ENCODE measurements around the gene GRIK3. TPM values are rescaled to one million over a fixed set of nuclear protein-coding genes. Genes with fewer than 3 reads are reported as not detected.

GRIK3 gene
- total and polyA plus RNA-seq, 4 donors, result 0.03 to 0.08 (median 0.05) TPM; not detected in 1

DNA sequence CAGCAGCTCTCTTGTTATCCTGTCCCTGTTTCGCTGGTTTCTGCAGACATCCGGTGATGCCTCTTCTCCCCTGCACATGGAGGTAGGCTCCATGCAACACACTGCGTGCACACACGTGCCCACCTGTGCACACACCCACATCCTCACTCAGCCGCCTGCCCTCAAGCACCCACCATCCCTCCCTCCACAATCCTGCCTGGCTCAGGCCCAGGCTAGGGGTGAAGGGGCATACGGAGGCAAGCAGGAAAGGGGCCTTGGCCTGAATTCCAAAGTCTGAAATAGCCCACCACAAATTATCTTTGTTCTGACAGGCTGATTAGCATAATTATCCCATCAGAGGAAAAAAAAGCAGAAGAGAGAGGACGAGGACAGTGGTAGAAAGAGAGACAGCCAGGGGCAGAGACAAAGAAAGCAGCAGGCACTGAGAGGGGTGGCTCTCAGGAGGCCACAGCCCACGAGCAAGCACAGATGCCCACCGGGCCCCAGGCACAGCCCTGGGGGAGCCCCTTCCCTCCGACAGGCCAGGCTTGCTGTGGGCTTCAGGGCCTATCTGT, 73.2 kb downstream of the GRIK3 start (continued):
- TF ChIP-seq, protein P1, sequence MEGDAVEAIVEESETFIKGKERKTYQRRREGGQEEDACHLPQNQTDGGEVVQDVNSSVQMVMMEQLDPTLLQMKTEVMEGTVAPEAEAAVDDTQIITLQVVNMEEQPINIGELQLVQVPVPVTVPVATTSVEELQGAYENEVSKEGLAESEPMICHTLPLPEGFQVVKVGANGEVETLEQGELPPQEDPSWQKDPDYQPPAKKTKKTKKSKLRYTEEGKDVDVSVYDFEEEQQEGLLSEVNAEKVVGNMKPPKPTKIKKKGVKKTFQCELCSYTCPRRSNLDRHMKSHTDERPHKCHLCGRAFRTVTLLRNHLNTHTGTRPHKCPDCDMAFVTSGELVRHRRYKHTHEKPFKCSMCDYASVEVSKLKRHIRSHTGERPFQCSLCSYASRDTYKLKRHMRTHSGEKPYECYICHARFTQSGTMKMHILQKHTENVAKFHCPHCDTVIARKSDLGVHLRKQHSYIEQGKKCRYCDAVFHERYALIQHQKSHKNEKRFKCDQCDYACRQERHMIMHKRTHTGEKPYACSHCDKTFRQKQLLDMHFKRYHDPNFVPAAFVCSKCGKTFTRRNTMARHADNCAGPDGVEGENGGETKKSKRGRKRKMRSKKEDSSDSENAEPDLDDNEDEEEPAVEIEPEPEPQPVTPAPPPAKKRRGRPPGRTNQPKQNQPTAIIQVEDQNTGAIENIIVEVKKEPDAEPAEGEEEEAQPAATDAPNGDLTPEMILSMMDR (IDR thresholded peaks at IDR 0.05; ENCODE audit: low read depth, low read length, missing input control), result no peak
- TF ChIP-seq YY1 (IDR thresholded peaks at IDR 0.05) (no peak), HNF4G (IDR thresholded peaks at IDR 0.05) (no peak), RXRA (IDR thresholded peaks at IDR 0.05) (no peak), MAX (IDR thresholded peaks at IDR 0.05) (no peak), NR2F2 (IDR thresholded peaks at IDR 0.05) (no peak), GABPA (IDR thresholded peaks at IDR 0.05 in 1 of 2, conservative IDR thresholded peaks at IDR 0.05 in 1 of 2) (no peak), ATF3 (IDR thresholded peaks at IDR 0.05) (no peak), EGR1 (IDR thresholded peaks at IDR 0.05; ENCODE audit: low read depth in 2 of 2) (no peak), FOXA1 (IDR thresholded peaks at IDR 0.05) (no peak), TAF1 (conservative IDR thresholded peaks at IDR 0.05) (no peak), JUND (IDR thresholded peaks at IDR 0.05) (no peak)

DNA sequence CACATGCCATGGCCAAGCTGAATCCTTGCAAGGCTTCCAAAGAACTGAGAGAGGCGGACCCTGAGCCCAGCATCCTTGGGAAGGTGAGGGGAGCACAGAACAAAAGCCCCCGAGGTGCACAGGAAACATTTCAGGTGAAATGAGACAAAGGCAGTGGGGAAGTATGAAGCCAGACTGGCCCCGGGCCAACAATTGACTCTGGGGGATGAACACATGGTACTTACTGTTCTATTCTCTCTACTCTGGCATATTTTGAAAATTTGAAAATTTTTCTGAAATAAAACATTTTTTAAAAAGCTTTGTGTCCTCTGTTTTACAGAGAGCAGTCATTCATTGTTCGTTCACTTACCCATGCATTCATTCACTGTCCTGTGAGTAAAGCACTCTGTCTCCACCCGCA, 77.7 kb downstream of the GRIK3 start:
- Histone ChIP-seq H3K9ac (ENCODE audit: low read depth in 1 of 2, low read length in 2 of 2) (no peak overlapping the region), H3K27me3 (ENCODE audit: control insufficient read depth in 4 of 4, insufficient read depth in 4 of 4, low read length in 3 of 4) (peaks cover 0 to 6% (median 0%) of the 10 kb centered on the region in 4 donors), H3K4me3 (ENCODE audit: low read depth in 1 of 3, low read length in 3 of 3) (no peak overlapping the region), H3K4me1 (ENCODE audit: control insufficient read depth in 4 of 4, insufficient read depth in 4 of 4, low read length in 3 of 4) (no peaks in the 10 kb centered on the region), H3K36me3 (ENCODE audit: control insufficient read depth in 4 of 4, insufficient read depth in 3 of 4, low read depth in 1 of 4, low read length in 3 of 4) (no peaks in the 10 kb centered on the region), H3K9me3 (ENCODE audit: control insufficient read depth in 4 of 4, low read length in 3 of 4) (no peaks in the 10 kb centered on the region), H3K27ac (ENCODE audit: low read depth in 1 of 2, low read length in 2 of 2) (no peak overlapping the region)
- DNase-seq (ENCODE audit: low spot score), result no peak
- 70% methylated on average over 5 of the region's 5 CpGs for WGBS
- TF ChIP-seq RAD21 (IDR thresholded peaks at IDR 0.05) (no peak), NR2F2 (IDR thresholded peaks at IDR 0.05) (no peak), YY1 (IDR thresholded peaks at IDR 0.05) (no peak), FOXA2 (IDR thresholded peaks at IDR 0.05) (no peak), SP1 (IDR thresholded peaks at IDR 0.05) (no peak), HNF4A (conservative IDR thresholded peaks at IDR 0.05) (no peak), TAF1 (conservative IDR thresholded peaks at IDR 0.05) (no peak), EGR1 (IDR thresholded peaks at IDR 0.05; ENCODE audit: low read depth in 2 of 2) (no peak), RXRA (IDR thresholded peaks at IDR 0.05) (no peak), GABPA (IDR thresholded peaks at IDR 0.05 in 1 of 2, conservative IDR thresholded peaks at IDR 0.05 in 1 of 2) (no peak), JUND (IDR thresholded peaks at IDR 0.05) (no peak), ATF3 (IDR thresholded peaks at IDR 0.05) (no peak), FOXA1 (IDR thresholded peaks at IDR 0.05) (no peak), HNF4G (IDR thresholded peaks at IDR 0.05) (no peak), MAX (IDR thresholded peaks at IDR 0.05) (no peak)
- TF ChIP-seq, protein P2, sequence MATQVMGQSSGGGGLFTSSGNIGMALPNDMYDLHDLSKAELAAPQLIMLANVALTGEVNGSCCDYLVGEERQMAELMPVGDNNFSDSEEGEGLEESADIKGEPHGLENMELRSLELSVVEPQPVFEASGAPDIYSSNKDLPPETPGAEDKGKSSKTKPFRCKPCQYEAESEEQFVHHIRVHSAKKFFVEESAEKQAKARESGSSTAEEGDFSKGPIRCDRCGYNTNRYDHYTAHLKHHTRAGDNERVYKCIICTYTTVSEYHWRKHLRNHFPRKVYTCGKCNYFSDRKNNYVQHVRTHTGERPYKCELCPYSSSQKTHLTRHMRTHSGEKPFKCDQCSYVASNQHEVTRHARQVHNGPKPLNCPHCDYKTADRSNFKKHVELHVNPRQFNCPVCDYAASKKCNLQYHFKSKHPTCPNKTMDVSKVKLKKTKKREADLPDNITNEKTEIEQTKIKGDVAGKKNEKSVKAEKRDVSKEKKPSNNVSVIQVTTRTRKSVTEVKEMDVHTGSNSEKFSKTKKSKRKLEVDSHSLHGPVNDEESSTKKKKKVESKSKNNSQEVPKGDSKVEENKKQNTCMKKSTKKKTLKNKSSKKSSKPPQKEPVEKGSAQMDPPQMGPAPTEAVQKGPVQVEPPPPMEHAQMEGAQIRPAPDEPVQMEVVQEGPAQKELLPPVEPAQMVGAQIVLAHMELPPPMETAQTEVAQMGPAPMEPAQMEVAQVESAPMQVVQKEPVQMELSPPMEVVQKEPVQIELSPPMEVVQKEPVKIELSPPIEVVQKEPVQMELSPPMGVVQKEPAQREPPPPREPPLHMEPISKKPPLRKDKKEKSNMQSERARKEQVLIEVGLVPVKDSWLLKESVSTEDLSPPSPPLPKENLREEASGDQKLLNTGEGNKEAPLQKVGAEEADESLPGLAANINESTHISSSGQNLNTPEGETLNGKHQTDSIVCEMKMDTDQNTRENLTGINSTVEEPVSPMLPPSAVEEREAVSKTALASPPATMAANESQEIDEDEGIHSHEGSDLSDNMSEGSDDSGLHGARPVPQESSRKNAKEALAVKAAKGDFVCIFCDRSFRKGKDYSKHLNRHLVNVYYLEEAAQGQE (IDR thresholded peaks at IDR 0.05), result no peak
- TF ChIP-seq, protein P1 (IDR thresholded peaks at IDR 0.05; ENCODE audit: low read depth, low read length, missing input control), result no peak
- TF ChIP-seq, protein P3, sequence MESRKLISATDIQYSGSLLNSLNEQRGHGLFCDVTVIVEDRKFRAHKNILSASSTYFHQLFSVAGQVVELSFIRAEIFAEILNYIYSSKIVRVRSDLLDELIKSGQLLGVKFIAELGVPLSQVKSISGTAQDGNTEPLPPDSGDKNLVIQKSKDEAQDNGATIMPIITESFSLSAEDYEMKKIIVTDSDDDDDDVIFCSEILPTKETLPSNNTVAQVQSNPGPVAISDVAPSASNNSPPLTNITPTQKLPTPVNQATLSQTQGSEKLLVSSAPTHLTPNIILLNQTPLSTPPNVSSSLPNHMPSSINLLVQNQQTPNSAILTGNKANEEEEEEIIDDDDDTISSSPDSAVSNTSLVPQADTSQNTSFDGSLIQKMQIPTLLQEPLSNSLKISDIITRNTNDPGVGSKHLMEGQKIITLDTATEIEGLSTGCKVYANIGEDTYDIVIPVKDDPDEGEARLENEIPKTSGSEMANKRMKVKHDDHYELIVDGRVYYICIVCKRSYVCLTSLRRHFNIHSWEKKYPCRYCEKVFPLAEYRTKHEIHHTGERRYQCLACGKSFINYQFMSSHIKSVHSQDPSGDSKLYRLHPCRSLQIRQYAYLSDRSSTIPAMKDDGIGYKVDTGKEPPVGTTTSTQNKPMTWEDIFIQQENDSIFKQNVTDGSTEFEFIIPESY (IDR thresholded peaks at IDR 0.05), result no peak

Data from liver (tissue), 9 donors.